ENCODE data around the gene HECA.
"Not testable (repeated sequence)": the region's sequence is repeated elsewhere in the genome, so short reads cannot be mapped to it uniquely, and the experiment has no call there.

HECA gene

GRCh38 chr6:139156551-139156950 lies 21.7 kb downstream of the HECA start:
- no peak for DNase-seq (ENCODE audit: extremely low read depth, low read depth)
- TF ChIP-seq CTCF (IDR thresholded peaks at IDR 0.05; ENCODE audit: low read depth, low read length, missing control alignments): no peak

GRCh38 chr6:139157086-139157485 lies 22.2 kb downstream of the HECA start:
- not testable (repeated sequence) for H3K4me3 ChIP-seq (replicated peaks; ENCODE audit: low read depth, low read length); DNase-seq (ENCODE audit: extremely low read depth, low read depth)

More at GRCh38 chr6:139156551-139156950, 21.7 kb downstream of the HECA start:
- no peak overlapping the region for H3K4me3 ChIP-seq (replicated peaks; ENCODE audit: low read depth, low read length)

GRCh38 chr6:139159016-139159415 lies 24.1 kb downstream of the HECA start:
- no peak for TF ChIP-seq CTCF (IDR thresholded peaks at IDR 0.05; ENCODE audit: low read depth, low read length, missing control alignments)
- DNase-seq (ENCODE audit: extremely low read depth, low read depth): no peak
- H3K4me3 ChIP-seq (replicated peaks; ENCODE audit: low read depth, low read length): no peak overlapping the region

GRCh38 chr6:139161169-139161568 lies 26.3 kb downstream of the HECA start:
- TF ChIP-seq CTCF (IDR thresholded peaks at IDR 0.05; ENCODE audit: low read depth, low read length, missing control alignments): no peak
- no peak overlapping the region for H3K4me3 ChIP-seq (replicated peaks; ENCODE audit: low read depth, low read length)
- no peak for DNase-seq (ENCODE audit: extremely low read depth, low read depth)

GRCh38 chr6:139161817-139162284 lies 27.0 kb downstream of the HECA start:
- H3K4me3 ChIP-seq (replicated peaks; ENCODE audit: low read depth, low read length): no peak overlapping the region
- no peak for DNase-seq (ENCODE audit: extremely low read depth, low read depth)
- no peak for TF ChIP-seq CTCF (IDR thresholded peaks at IDR 0.05; ENCODE audit: low read depth, low read length, missing control alignments)

- TF ChIP-seq CTCF (IDR thresholded peaks at IDR 0.05; ENCODE audit: low read depth, low read length, missing control alignments): no peak
- DNase-seq (ENCODE audit: extremely low read depth, low read depth): no peak
- H3K4me3 ChIP-seq (replicated peaks; ENCODE audit: low read depth, low read length): no peak overlapping the region
Observed at GRCh38 chr6:139164001-139164400, 29.1 kb downstream of the HECA start.

- TF ChIP-seq CTCF (IDR thresholded peaks at IDR 0.05; ENCODE audit: low read depth, low read length, missing control alignments): no peak
- no peak overlapping the region for H3K4me3 ChIP-seq (replicated peaks; ENCODE audit: low read depth, low read length)
- no peak for DNase-seq (ENCODE audit: extremely low read depth, low read depth)
Observed at GRCh38 chr6:139165324-139165723, 30.4 kb downstream of the HECA start.
